Measurements from ENCODE around the gene MTHFSD.

The MTHFSD gene

DNA sequence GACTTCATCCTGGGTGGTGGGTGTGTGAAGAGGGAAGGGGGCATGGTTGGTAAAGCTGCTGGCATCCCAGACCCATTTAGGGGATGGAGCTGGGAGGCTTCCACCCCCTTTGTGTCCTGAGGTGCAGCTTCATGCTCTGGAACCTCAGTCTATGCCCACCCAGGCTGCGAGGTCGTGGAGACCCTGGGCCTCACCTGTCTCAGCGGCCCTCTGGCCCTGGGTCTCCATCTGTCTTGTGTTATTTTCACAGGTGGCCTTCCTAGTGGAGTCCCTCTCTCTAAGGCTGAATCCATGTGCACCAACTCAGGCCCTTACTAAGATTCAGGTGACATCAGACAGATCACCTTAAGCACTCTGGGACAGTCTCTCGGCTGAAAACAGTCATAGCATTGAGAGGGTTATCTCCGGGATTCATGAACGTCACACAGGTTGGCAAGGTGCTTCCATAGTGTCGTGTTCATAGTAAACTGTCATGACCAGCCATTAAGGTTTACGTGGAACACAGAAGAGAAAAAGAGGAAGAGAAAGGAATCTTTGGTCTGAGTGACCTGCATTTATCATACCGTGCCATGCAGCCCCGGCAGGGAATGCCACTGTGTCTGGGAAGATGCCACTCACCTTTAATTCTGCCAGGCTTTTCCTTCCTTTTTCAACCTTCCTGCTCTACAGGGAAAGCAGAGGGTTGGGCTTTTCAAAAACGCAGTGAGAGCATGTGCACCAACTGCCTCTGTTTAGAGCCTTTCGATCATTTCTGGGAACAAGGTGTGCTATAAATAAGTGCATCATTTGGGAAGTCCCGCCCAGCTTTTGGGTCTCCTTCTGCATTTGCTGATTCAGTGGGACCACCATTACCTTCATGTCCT, 18.8 kb upstream of the MTHFSD start:
- H3K27ac ChIP-seq (ENCODE audit: low read length): no peak overlapping the region
- no peaks in the 10 kb centered on the region for H4K20me1 ChIP-seq (ENCODE audit: insufficient read depth, low read length)
- H3K9me3 ChIP-seq (ENCODE audit: insufficient read depth, low read length, severe bottlenecking): no peaks in the 10 kb centered on the region
- no peaks in the 10 kb centered on the region for H3K4me1 ChIP-seq (ENCODE audit: insufficient read depth, low read length)
- no peak overlapping the region for H3K4me3 ChIP-seq (ENCODE audit: low read depth in 1 of 2, low read length in 2 of 2)
- H3K4me2 ChIP-seq (ENCODE audit: insufficient read depth, low read length): no peak overlapping the region
- no peaks in the 10 kb centered on the region for H3K79me2 ChIP-seq (ENCODE audit: insufficient read depth, low read length)
- no peak for ATAC-seq (ENCODE audit: insufficient read depth, low read depth)
- TF ChIP-seq EZH2 (IDR thresholded peaks at IDR 0.05; ENCODE audit: borderline replicate concordance, low read depth, low read length, severe bottlenecking): no peak
- TF ChIP-seq, protein P1, sequence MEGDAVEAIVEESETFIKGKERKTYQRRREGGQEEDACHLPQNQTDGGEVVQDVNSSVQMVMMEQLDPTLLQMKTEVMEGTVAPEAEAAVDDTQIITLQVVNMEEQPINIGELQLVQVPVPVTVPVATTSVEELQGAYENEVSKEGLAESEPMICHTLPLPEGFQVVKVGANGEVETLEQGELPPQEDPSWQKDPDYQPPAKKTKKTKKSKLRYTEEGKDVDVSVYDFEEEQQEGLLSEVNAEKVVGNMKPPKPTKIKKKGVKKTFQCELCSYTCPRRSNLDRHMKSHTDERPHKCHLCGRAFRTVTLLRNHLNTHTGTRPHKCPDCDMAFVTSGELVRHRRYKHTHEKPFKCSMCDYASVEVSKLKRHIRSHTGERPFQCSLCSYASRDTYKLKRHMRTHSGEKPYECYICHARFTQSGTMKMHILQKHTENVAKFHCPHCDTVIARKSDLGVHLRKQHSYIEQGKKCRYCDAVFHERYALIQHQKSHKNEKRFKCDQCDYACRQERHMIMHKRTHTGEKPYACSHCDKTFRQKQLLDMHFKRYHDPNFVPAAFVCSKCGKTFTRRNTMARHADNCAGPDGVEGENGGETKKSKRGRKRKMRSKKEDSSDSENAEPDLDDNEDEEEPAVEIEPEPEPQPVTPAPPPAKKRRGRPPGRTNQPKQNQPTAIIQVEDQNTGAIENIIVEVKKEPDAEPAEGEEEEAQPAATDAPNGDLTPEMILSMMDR (IDR thresholded peaks at IDR 0.05; ENCODE audit: borderline replicate concordance, extremely low read depth, low read length, poor library complexity, severe bottlenecking): no peak
- no peak overlapping the region for H2AFZ ChIP-seq (ENCODE audit: low read depth, low read length)
- no peak overlapping the region for H3K9ac ChIP-seq (ENCODE audit: low read depth, low read length)
- DNase-seq: no peak
- no peaks in the 10 kb centered on the region for H3K27me3 ChIP-seq (ENCODE audit: insufficient read depth, low read length, poor library complexity)
- no peaks in the 10 kb centered on the region for H3K36me3 ChIP-seq (ENCODE audit: insufficient read depth, low read length)

- ATAC-seq (ENCODE audit: insufficient read depth, low read depth) (no peak), DNase-seq (no peak)
- H4K20me1 ChIP-seq (ENCODE audit: insufficient read depth, low read length): no peaks in the 10 kb centered on the region
- no peaks in the 10 kb centered on the region for H3K79me2 ChIP-seq (ENCODE audit: insufficient read depth, low read length)
- no peak overlapping the region for H3K4me3 ChIP-seq (ENCODE audit: low read depth in 1 of 2, low read length in 2 of 2)
- H3K27ac ChIP-seq (ENCODE audit: low read length): no peak overlapping the region
- no peak overlapping the region for H3K9ac ChIP-seq (ENCODE audit: low read depth, low read length)
- H3K4me2 ChIP-seq (ENCODE audit: insufficient read depth, low read length): no peak overlapping the region
- no peaks in the 10 kb centered on the region for H3K9me3 ChIP-seq (ENCODE audit: insufficient read depth, low read length, severe bottlenecking)
- H3K27me3 ChIP-seq (ENCODE audit: insufficient read depth, low read length, poor library complexity): no peaks in the 10 kb centered on the region
- TF ChIP-seq EZH2 (IDR thresholded peaks at IDR 0.05; ENCODE audit: borderline replicate concordance, low read depth, low read length, severe bottlenecking): no peak
- TF ChIP-seq, protein P1 (IDR thresholded peaks at IDR 0.05; ENCODE audit: borderline replicate concordance, extremely low read depth, low read length, poor library complexity, severe bottlenecking): no peak
- no peaks in the 10 kb centered on the region for H3K4me1 ChIP-seq (ENCODE audit: insufficient read depth, low read length)
- H2AFZ ChIP-seq (ENCODE audit: low read depth, low read length): no peak overlapping the region
- no peaks in the 10 kb centered on the region for H3K36me3 ChIP-seq (ENCODE audit: insufficient read depth, low read length)
These were observed 18.2 kb upstream of the MTHFSD start for GRCh38 chr16:86573215-86573614.

- Histone ChIP-seq H4K20me1 (ENCODE audit: insufficient read depth, low read length) (no peaks in the 10 kb centered on the region), H3K4me2 (ENCODE audit: insufficient read depth, low read length) (no peak overlapping the region), H3K79me2 (ENCODE audit: insufficient read depth, low read length) (no peaks in the 10 kb centered on the region), H3K4me1 (ENCODE audit: insufficient read depth, low read length) (no peaks in the 10 kb centered on the region), H3K36me3 (ENCODE audit: insufficient read depth, low read length) (no peaks in the 10 kb centered on the region), H3K9ac (ENCODE audit: low read depth, low read length) (no peak overlapping the region), H2AFZ (ENCODE audit: low read depth, low read length) (no peak overlapping the region), H3K9me3 (ENCODE audit: insufficient read depth, low read length, severe bottlenecking) (no peaks in the 10 kb centered on the region), H3K27ac (ENCODE audit: low read length) (no peak overlapping the region), H3K27me3 (ENCODE audit: insufficient read depth, low read length, poor library complexity) (no peaks in the 10 kb centered on the region), H3K4me3 (ENCODE audit: low read depth in 1 of 2, low read length in 2 of 2) (no peak overlapping the region)
- DNase-seq: no peak
- TF ChIP-seq, protein P1 (IDR thresholded peaks at IDR 0.05; ENCODE audit: borderline replicate concordance, extremely low read depth, low read length, poor library complexity, severe bottlenecking): no peak
- no peak for TF ChIP-seq EZH2 (IDR thresholded peaks at IDR 0.05; ENCODE audit: borderline replicate concordance, low read depth, low read length, severe bottlenecking)
- no peak for ATAC-seq (ENCODE audit: insufficient read depth, low read depth)
These were observed 17.6 kb upstream of the MTHFSD start for GRCh38 chr16:86572606-86573005.

All from DND-41 (cell line).